Ovary (tissue), 9 donors: ENCODE data around the gene HHIPL1. TPM values are rescaled to one million over a fixed set of nuclear protein-coding genes. Genes with fewer than 3 reads are reported as not detected.

Experiments used
- DNase-seq, 5 donors: peaks; one replicate each; pipeline ENCODE4 v3.0.0-alpha.2; 2019 to 2020
- H3K27ac ChIP-seq, 2 donors: fragments of 200-600 bp; one replicate each; pipeline versions ENCODE4 v1.5.1 to v1.8.0; 2019 to 2022
- H3K27me3 ChIP-seq: fragments of 200-600 bp; one replicate; pipeline ENCODE4 v1.8.0; 2022
- H3K36me3 ChIP-seq: fragments of 200-600 bp; sonication (generic); one replicate; pipeline ENCODE4 v1.5.1; 2019
- H3K4me1 ChIP-seq: one replicate; pipeline ENCODE4 v1.8.1; 2013; ENCODE audit warnings: mild to moderate bottlenecking, moderate library complexity; ENCODE audit not compliant: insufficient read depth
- H3K4me3 ChIP-seq: fragments of 200-600 bp; sonication (generic); one replicate; pipeline ENCODE4 v1.5.1; 2017
- H3K9me3 ChIP-seq, 2 donors: fragments of 200-600 bp in 1 of 2; sonication (generic) in 1 of 2; one replicate each; pipeline versions ENCODE4 v1.5.1 to v1.8.1; 2013 to 2019; ENCODE audit warnings: mild to moderate bottlenecking in 1 of 2, moderate library complexity in 1 of 2
- CTCF ChIP-seq, 3 donors: fragments of 450-650 bp in 2 of 3; fragments of 200-600 bp in 1 of 3; IDR thresholded peaks; one replicate each; pipeline versions ENCODE4 v1.5.1 to v1.8.0; 2016 to 2022; ENCODE audit warnings: antibody characterized with exemption in 3 of 3, mild to moderate bottlenecking in 1 of 3
- EP300 ChIP-seq: sonication (generic); formaldehyde crosslinking; IDR thresholded peaks from one replicate; pipeline ENCODE4 v1.6.1; 2017; ENCODE audit warnings: antibody characterized with exemption
- POLR2A ChIP-seq: fragments of 450-650 bp; IDR thresholded peaks from one replicate; pipeline ENCODE4 v1.6.1; 2017; ENCODE audit warnings: antibody characterized with exemption, mild to moderate bottlenecking, moderate library complexity
- WGBS, 3 donors: extraction: QIAGEN DNeasy Blood & Tissue Kit in 1 of 3; methylation state at CpG; one replicate each; pipeline versions ENCODE4 v1.1.5 to v1.1.7; 2013 to 2017; 5-methylcytosine and 5-hydroxymethylcytosine counted together
- intact Hi-C, 4 donors: fragments of 100-400 bp; cut with DNase I; formaldehyde crosslinking; loops; one replicate each; pipeline versions ENCODE4 v1.11.0 to v1.15.1; 2022 to 2023
- polyA plus RNA-seq, 2 donors: library from polyadenylated mRNA; stranded (reverse); fragments of 200-250 nt in 1 of 2; fragments of 350-450 nt in 1 of 2; fragmentation: Illumina TruSeq in 1 of 2; extraction: RNeasy Lipid Tissue Mini Kit (QIAGEN cat#74804) in 1 of 2; gene quantifications; one replicate each; pipeline ENCODE4 v1.2.3, GENCODE V29; 2013 to 2014
- total RNA-seq, 7 donors: library from RNA; depleted of rRNA in 2 of 7; stranded (reverse); fragments of >200 nt in 2 of 7; fragmentation: NEBNext Ultra II Directional in 3 of 7; extraction: Animal tissue kit (Norgen Biotek cat#: 25700) in 3 of 7; gene quantifications; one replicate each; pipeline versions ENCODE4 v1.1.0 to v1.2.4, GENCODE V29; 2016 to 2023
- donor health status: DM: no; HTN: no; CAD: no; lungs with moderate emphysema.
- donor health status: DM: no; HTN: no; CAD: no.
- donor health status: Bipolar disorder and iron deficiency.
- donor health status: DM: yes; HTN: yes; CAD: no.
- donor health status: DM: no; HTN: no; CAD: no.
- donor health status: DM: yes; HTN: yes; CAD: no.

The HHIPL1 gene
- total and polyA plus RNA-seq, 9 donors = 0.48 to 3.8 (median 2.1) TPM

GRCh38 chr14:99674776-99675381 lies 29.9 kb downstream of the HHIPL1 start:
- no peaks in the 10 kb centered on the region for H3K36me3 ChIP-seq
- intact Hi-C loops = no loop called here
- DNase-seq = no peak
- H3K4me3 ChIP-seq = no peak overlapping the region
- H3K27me3 ChIP-seq = no peaks in the 10 kb centered on the region
- no peak for TF ChIP-seq EP300
- TF ChIP-seq CTCF (IDR thresholded peaks at IDR 0.05) = no peak
- no peak for TF ChIP-seq POLR2A
- no peaks in the 10 kb centered on the region for H3K4me1 ChIP-seq
- H3K27ac ChIP-seq = no peak overlapping the region
- H3K9me3 ChIP-seq = no peaks in the 10 kb centered on the region
- WGBS, 3 donors = 66 to 77% (median 77%) methylated on average over 49 to 60 of the region's 60 CpGs

GRCh38 chr14:99675382-99675835 lies 30.5 kb downstream of the HHIPL1 start:
- no peak for TF ChIP-seq CTCF (IDR thresholded peaks at IDR 0.05)
- TF ChIP-seq EP300 = no peak
- no peak for TF ChIP-seq POLR2A
- intact Hi-C loops = no loop called here
- Histone ChIP-seq H3K9me3 (no peaks in the 10 kb centered on the region), H3K27ac (no peak overlapping the region), H3K27me3 (no peaks in the 10 kb centered on the region), H3K4me1 (no peaks in the 10 kb centered on the region), H3K36me3 (no peaks in the 10 kb centered on the region), H3K4me3 (no peak overlapping the region)
- DNase-seq = no peak
- WGBS, 3 donors = 71 to 85% (median 79%) methylated on average over 41 to 42 of the region's 42 CpGs

- no peaks in the 10 kb centered on the region for H3K27me3 ChIP-seq
- H3K4me1 ChIP-seq = no peaks in the 10 kb centered on the region
- H3K4me3 ChIP-seq = no peak overlapping the region
- no peaks in the 10 kb centered on the region for H3K9me3 ChIP-seq
- H3K36me3 ChIP-seq = no peaks in the 10 kb centered on the region
- no peak for DNase-seq
- intact Hi-C loops = no loop called here
- WGBS, 3 donors = 48 to 58% (median 56%) methylated on average over 8 to 10 of the region's 10 CpGs
- no peak for TF ChIP-seq EP300
- TF ChIP-seq POLR2A = no peak
- TF ChIP-seq CTCF (IDR thresholded peaks at IDR 0.05) = no peak
- H3K27ac ChIP-seq = no peak overlapping the region
These were observed 31.0 kb downstream of the HHIPL1 start for GRCh38 chr14:99675951-99676350.

GRCh38 chr14:99676657-99677056 lies 31.7 kb downstream of the HHIPL1 start:
- H3K27ac ChIP-seq = no peak overlapping the region
- no peak for DNase-seq

More at GRCh38 chr14:99676657-99677056, 31.7 kb downstream of the HHIPL1 start:
- Histone ChIP-seq H3K4me3 (no peak overlapping the region), H3K27me3 (no peaks in the 10 kb centered on the region), H3K9me3 (no peaks in the 10 kb centered on the region), H3K36me3 (no peaks in the 10 kb centered on the region), H3K4me1 (no peaks in the 10 kb centered on the region)
- WGBS, 3 donors = 67 to 78% (median 71%) methylated on average over 8 of the region's 8 CpGs
- TF ChIP-seq EP300 = no peak
- TF ChIP-seq POLR2A = no peak
- no peak for TF ChIP-seq CTCF (IDR thresholded peaks at IDR 0.05)
- intact Hi-C loops = no loop called here
